ENCODE results near the gene SMC5. TPM values are rescaled to one million over a fixed set of nuclear protein-coding genes. Genes with fewer than 3 reads are reported as not detected.

The SMC5 gene
- total and polyA plus RNA-seq, 7 donors = 11.4 to 31.6 (median 20.1) TPM

DNA sequence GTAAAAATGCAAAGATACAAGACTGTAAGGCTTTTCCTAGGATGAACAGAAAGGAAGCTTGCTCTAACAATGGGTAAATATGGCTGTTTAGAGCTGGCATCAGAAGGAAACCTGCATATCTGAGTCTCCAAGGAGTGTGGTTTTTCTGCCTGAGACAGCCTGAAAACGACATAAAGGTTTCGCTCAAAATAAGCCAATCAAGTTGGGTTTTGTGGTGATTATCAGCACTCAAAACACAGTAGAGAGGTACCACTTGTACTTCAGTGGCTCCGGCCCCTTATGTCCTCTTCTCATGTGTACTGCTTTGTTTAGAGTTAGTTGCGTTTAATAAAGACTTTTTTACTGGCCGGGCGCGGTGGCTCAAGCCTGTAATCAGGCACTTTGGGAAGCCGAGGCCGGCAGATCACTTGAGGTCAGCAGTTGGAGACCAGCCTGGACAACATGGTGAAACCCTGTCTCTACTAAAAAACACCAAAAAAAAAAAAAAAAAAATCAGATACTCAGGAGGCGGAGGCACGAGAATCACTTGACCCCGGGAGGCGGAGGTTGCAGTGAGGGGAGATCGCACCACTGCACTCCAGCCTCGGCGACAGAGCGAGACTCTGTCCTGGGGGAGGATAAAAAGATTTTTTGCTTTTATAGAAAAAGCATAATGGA, 116.3 kb downstream of the SMC5 start:
- 76 to 78% methylated on average over 17 of the region's 17 CpGs for WGBS, 2 donors
- DNase-seq = no peak
- Histone ChIP-seq H3K27me3 (no peaks in the 10 kb centered on the region), H3K4me3 (no peak overlapping the region), H3K4me1 (peaks cover 0 to 10% (median 3%) of the 10 kb centered on the region in 4 donors), H3K9me3 (no peaks in the 10 kb centered on the region), H3K27ac (no peak overlapping the region), H3K36me3 (no peaks in the 10 kb centered on the region)
- intact Hi-C loops (cut with DNase I) = no loop called here
- no peak for TF ChIP-seq EP300 (IDR thresholded peaks at IDR 0.05)
- TF ChIP-seq POLR2AphosphoS5 (IDR thresholded peaks at IDR 0.05) = no peak
- TF ChIP-seq POLR2A (IDR thresholded peaks at IDR 0.05) = no peak
- TF ChIP-seq, protein P1, sequence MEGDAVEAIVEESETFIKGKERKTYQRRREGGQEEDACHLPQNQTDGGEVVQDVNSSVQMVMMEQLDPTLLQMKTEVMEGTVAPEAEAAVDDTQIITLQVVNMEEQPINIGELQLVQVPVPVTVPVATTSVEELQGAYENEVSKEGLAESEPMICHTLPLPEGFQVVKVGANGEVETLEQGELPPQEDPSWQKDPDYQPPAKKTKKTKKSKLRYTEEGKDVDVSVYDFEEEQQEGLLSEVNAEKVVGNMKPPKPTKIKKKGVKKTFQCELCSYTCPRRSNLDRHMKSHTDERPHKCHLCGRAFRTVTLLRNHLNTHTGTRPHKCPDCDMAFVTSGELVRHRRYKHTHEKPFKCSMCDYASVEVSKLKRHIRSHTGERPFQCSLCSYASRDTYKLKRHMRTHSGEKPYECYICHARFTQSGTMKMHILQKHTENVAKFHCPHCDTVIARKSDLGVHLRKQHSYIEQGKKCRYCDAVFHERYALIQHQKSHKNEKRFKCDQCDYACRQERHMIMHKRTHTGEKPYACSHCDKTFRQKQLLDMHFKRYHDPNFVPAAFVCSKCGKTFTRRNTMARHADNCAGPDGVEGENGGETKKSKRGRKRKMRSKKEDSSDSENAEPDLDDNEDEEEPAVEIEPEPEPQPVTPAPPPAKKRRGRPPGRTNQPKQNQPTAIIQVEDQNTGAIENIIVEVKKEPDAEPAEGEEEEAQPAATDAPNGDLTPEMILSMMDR (IDR thresholded peaks at IDR 0.05) = no peak

GRCh38 chr9:70382046-70382708, 123.4 kb downstream of the SMC5 start:
- Histone ChIP-seq H3K36me3 (peaks cover 9 to 43% (median 14%) of the 10 kb centered on the region in 4 donors), H3K4me1 (peaks cover 0 to 44% (median 26%) of the 10 kb centered on the region in 4 donors), H3K27ac (peak overlapping the region in 1 of 4 donors; percentile 17), H3K9me3 (no peaks in the 10 kb centered on the region), H3K27me3 (no peaks in the 10 kb centered on the region), H3K4me3 (no peak overlapping the region)
- TF ChIP-seq POLR2AphosphoS5 (IDR thresholded peaks at IDR 0.05) (peak in 3 of 4 donors; percentile 11 to 63 (median 51)), POLR2A (IDR thresholded peaks at IDR 0.05) (no peak)
- intact Hi-C loops (cut with DNase I) = no loop called here
- DNase-seq = no peak
- 90 to 93% methylated on average over 6 of the region's 6 CpGs for WGBS, 2 donors

DNA sequence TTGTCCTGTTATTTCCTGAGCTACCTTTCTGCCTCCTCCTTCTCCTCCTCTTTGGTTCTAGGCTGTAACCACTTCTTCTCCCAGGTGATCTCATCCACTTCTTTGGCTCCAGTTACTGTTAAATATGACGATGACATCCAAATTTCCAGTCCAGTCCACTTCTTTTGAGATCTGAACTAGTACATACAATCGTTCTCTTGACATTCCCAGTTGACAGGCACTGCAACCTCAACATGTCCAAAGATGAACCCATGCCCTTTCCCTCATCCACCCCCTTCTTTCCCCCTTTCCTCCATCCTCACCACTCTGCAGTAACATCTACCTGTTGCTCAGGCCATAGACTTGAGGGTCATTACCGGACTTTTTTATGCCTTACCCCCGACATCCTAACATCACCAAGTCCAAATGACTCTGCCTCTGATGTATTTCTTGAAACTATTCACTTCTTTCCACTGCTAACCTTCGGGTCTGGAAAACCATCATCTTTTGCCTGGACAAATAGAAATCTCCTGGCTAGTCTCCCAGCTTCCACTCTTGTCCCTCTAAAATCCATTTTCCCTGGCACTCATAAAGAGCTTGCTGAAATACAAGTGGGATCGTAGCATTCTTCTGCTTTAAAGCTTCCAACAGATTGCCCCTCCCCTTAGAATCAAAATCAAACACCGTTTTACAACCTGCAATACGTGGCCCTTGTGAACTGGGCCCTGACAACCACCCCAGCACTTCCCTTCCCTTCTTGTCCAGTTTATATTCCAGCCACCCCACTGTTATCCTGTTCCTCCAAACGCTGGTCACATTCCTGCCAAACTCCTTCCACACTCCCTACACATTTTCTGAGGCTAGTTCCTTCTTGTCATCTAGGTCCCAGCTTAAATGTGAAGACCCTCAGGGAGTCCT, 124.2 kb downstream of the SMC5 start:
- TF ChIP-seq POLR2A (IDR thresholded peaks at IDR 0.05) (no peak), POLR2AphosphoS5 (IDR thresholded peaks at IDR 0.05) (peak in 2 of 4 donors; percentile 38 to 56)
- intact Hi-C loops (cut with DNase I) = no loop called here
- Histone ChIP-seq H3K9me3 (no peaks in the 10 kb centered on the region), H3K36me3 (peaks cover 11 to 49% (median 19%) of the 10 kb centered on the region in 4 donors), H3K4me3 (no peak overlapping the region), H3K4me1 (peaks cover 0 to 50% (median 27%) of the 10 kb centered on the region in 4 donors), H3K27ac (peak overlapping the region in 2 of 4 donors; percentile 9 to 17), H3K27me3 (no peaks in the 10 kb centered on the region)
- 49 to 70% methylated on average over 9 of the region's 9 CpGs for WGBS, 2 donors
- DNase-seq = no peak

DNA sequence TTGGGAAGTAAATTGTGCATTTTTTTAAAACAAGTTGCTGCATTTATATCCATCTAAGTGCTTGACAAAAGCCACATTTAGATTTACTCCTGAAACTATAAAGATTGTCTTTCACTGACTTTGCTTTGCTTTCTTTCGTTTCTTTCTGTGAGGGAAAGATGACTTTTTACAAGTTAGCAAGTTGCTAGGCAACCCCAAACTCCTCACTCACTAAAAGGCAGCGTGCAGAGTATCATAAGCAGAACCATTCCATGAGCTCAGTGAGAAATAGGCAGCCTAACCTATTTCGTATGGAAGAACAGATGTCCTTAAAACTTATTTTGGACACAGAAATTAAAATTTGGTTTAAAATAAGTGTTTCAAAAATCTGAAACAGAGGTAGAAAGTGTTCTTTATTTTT, 126.6 kb downstream of the SMC5 start:
- intact Hi-C loops (cut with DNase I) = no loop called here
- Histone ChIP-seq H3K27me3 (no peaks in the 10 kb centered on the region), H3K27ac (peak overlapping the region in 1 of 4 donors; percentile 24), H3K4me1 (peaks cover 0 to 74% (median 47%) of the 10 kb centered on the region in 4 donors), H3K36me3 (peaks cover 11 to 49% (median 19%) of the 10 kb centered on the region in 4 donors), H3K4me3 (no peak overlapping the region), H3K9me3 (no peaks in the 10 kb centered on the region)
- 63 to 69% methylated on average over 3 of the region's 3 CpGs for WGBS, 2 donors
- no peak for DNase-seq
- TF ChIP-seq POLR2A (IDR thresholded peaks at IDR 0.05) (no peak), POLR2AphosphoS5 (IDR thresholded peaks at IDR 0.05) (peak in 3 of 4 donors; percentile 7 to 27 (median 11))

GRCh38 chr9:70387663-70388062, 128.9 kb downstream of the SMC5 start:
- Histone ChIP-seq H3K4me1 (peaks cover 0 to 96% (median 67%) of the 10 kb centered on the region in 4 donors), H3K36me3 (peaks cover 11 to 49% (median 19%) of the 10 kb centered on the region in 4 donors), H3K27me3 (no peaks in the 10 kb centered on the region), H3K27ac (no peak overlapping the region), H3K4me3 (no peak overlapping the region), H3K9me3 (no peaks in the 10 kb centered on the region)
- intact Hi-C loops (cut with DNase I) = no loop called here
- WGBS, 2 donors = 93 to 96% methylated on average over 23 of the region's 23 CpGs
- TF ChIP-seq POLR2AphosphoS5 (IDR thresholded peaks at IDR 0.05) (peak in 3 of 4 donors; percentile 3 to 39 (median 21)), POLR2A (IDR thresholded peaks at IDR 0.05) (no peak), EP300 (IDR thresholded peaks at IDR 0.05) (no peak)
- TF ChIP-seq, protein P1 (IDR thresholded peaks at IDR 0.05) = no peak
- DNase-seq = no peak

All from sigmoid colon (tissue), 7 donors.